Neural progenitor cell (in vitro differentiated cells): Measurements from ENCODE around the gene TMEM106B. TPM values are rescaled to one million over a fixed set of nuclear protein-coding genes. Genes with fewer than 3 reads are reported as not detected.
A peak's percentile ranks its signal among the peaks of the same experiment; 100 is the strongest.

Source experiments
- DNase-seq: peaks from one replicate; pipeline ENCODE4 v3.0.0-alpha.2; 2016; ENCODE audit warnings: low spot score
- H2AFZ ChIP-seq: fragments of 200-600 bp; sonication (generic); replicated peaks from 2 replicates; pipeline ENCODE4 v1.6.1; 2016; ENCODE audit warnings: antibody characterized with exemption
- H3F3A ChIP-seq: fragments of 200-600 bp; sonication (generic); 2 replicates; pipeline ENCODE4 v1.6.1; 2016; ENCODE audit warnings: antibody characterized with exemption, low read depth
- H3K27ac ChIP-seq: fragments of 200-600 bp; sonication (generic); 2 replicates; pipeline ENCODE4 v1.5.1; 2016; ENCODE audit warnings: mild to moderate bottlenecking
- H3K27me3 ChIP-seq: fragments of 200-600 bp; sonication (generic); 2 replicates; pipeline ENCODE4 v1.6.1; 2016; ENCODE audit warnings: mild to moderate bottlenecking, moderate library complexity
- H3K36me3 ChIP-seq: fragments of 200-600 bp; sonication (generic); 2 replicates; pipeline ENCODE4 v1.5.1; 2016
- H3K4me1 ChIP-seq: fragments of 200-600 bp; sonication (generic); 2 replicates; pipeline ENCODE4 v1.6.1; 2016; ENCODE audit warnings: mixed run types
- H3K4me2 ChIP-seq: fragments of 200-600 bp; sonication (generic); 2 replicates; pipeline ENCODE4 v1.6.1; 2016
- H3K4me3 ChIP-seq: fragments of 200-600 bp; sonication (generic); 2 replicates; pipeline ENCODE4 v1.5.1; 2016
- H3K79me2 ChIP-seq: fragments of 200-600 bp; sonication (generic); 2 replicates; pipeline ENCODE4 v1.6.1; 2016; ENCODE audit warnings: low read depth
- H3K9ac ChIP-seq: fragments of 200-600 bp; sonication (generic); 2 replicates; pipeline ENCODE4 v1.6.1; 2016
- H3K9me3 ChIP-seq: fragments of 200-600 bp; sonication (generic); 2 replicates; pipeline ENCODE4 v1.5.1; 2016; ENCODE audit warnings: low read depth
- H4K20me1 ChIP-seq: fragments of 200-600 bp; sonication (generic); 2 replicates; pipeline ENCODE4 v1.6.1; 2016; ENCODE audit warnings: low read depth
- H3K27ac Mint-ChIP-seq: 3 replicates; pipeline ENCODE4 v1.8.0; 2021; ENCODE audit warnings: mixed read lengths
- H3K27me3 Mint-ChIP-seq: 2 replicates; pipeline ENCODE4 v1.8.0; 2022; ENCODE audit warnings: low read depth, mild to moderate bottlenecking, inconsistent platforms, moderate library complexity, mixed read lengths; ENCODE audit not compliant: insufficient read depth
- H3K36me3 Mint-ChIP-seq: 3 replicates; pipeline ENCODE4 v1.8.0; 2021; ENCODE audit warnings: mixed read lengths
- H3K4me1 Mint-ChIP-seq: 3 replicates; pipeline ENCODE4 v1.8.0; 2021; ENCODE audit warnings: mixed read lengths
- H3K4me3 Mint-ChIP-seq: 3 replicates; pipeline ENCODE4 v1.8.0; 2021; ENCODE audit warnings: mild to moderate bottlenecking, moderate library complexity, mixed read lengths
- H3K9me3 Mint-ChIP-seq: 3 replicates; pipeline ENCODE4 v1.8.0; 2020; ENCODE audit warnings: mixed read lengths
- CTCF ChIP-seq: fragments of 200-600 bp; sonication (generic); IDR thresholded peaks from 2 replicates; pipeline ENCODE4 v1.5.1; 2017; ENCODE audit warnings: antibody characterized with exemption, mild to moderate bottlenecking
- EZH2 ChIP-seq: fragments of 200-600 bp; sonication (generic); IDR thresholded peaks from 2 replicates; pipeline ENCODE4 v1.6.1; 2017; ENCODE audit warnings: antibody characterized with exemption, mild to moderate bottlenecking, moderate library complexity
- EZH2phosphoT487 ChIP-seq: fragments of 200-600 bp; sonication (generic); IDR thresholded peaks from 2 replicates; pipeline ENCODE4 v1.6.1; 2017; ENCODE audit warnings: antibody characterized with exemption
- total RNA-seq: library from RNA; depleted of rRNA; stranded (reverse); fragments of >200 nt; gene quantifications from 2 replicates; pipeline ENCODE4 v1.2.3, GENCODE V29; 2015; ENCODE audit warnings: low replicate concordance

The TMEM106B gene
- total RNA-seq, 1 donor from 2014 or later = 96.5 TPM

GRCh38 chr7:12291870-12292269 lies 80.8 kb downstream of the TMEM106B start:
- Histone ChIP-seq H2AFZ (no peak overlapping the region), H3K36me3 (no peaks in the 10 kb centered on the region), H3K9me3 (no peaks in the 10 kb centered on the region), H3K9ac (no peak overlapping the region), H3K79me2 (no peaks in the 10 kb centered on the region), H3K27me3 (no peaks in the 10 kb centered on the region), H3K4me1 (no peaks in the 10 kb centered on the region), H3F3A (no peaks in the 10 kb centered on the region), H3K27ac (no peak overlapping the region), H3K4me2 (no peak overlapping the region), H4K20me1 (no peaks in the 10 kb centered on the region), H3K4me3 (no peak overlapping the region)
- peaks cover 3% of the 10 kb centered on the region for H3K9me3 Mint-ChIP-seq
- H3K36me3 Mint-ChIP-seq = no peaks in the 10 kb centered on the region
- no peak for DNase-seq
- TF ChIP-seq EZH2 = no peak
- no peak for TF ChIP-seq EZH2phosphoT487
- TF ChIP-seq CTCF = peak; percentile 19
- peaks cover 3% of the 10 kb centered on the region for H3K4me1 Mint-ChIP-seq
- H3K27me3 Mint-ChIP-seq = peaks cover 2% of the 10 kb centered on the region
- H3K4me3 Mint-ChIP-seq = no peak overlapping the region
- no peak overlapping the region for H3K27ac Mint-ChIP-seq

Other genes starting within 250 kb of the TMEM106B start
- 9.8 and 10.5 TPM in 2 replicates for gene VWDE, start 192.6 kb downstream of the TMEM106B start, total RNA-seq